Skin epidermis (tissue), 12 donors: ENCODE data around the gene COL4A2.
"Not testable (repeated sequence)": the region's sequence is repeated elsewhere in the genome, so short reads cannot be mapped to it uniquely, and the experiment has no call there.

Source experiments
- H3K27ac ChIP-seq, 21 experiments: fragments of 200-600 bp; sonication (generic) in 11 of 21; one replicate each; pipeline ENCODE4 v1.5.0; 2020; ENCODE audit warnings: mild to moderate bottlenecking in 3 of 21, inconsistent platforms in 2 of 21, moderate library complexity in 2 of 21
- H3K4me3 ChIP-seq, 7 experiments: fragments of 200-600 bp; sonication (generic) in 2 of 7; one replicate each; pipeline ENCODE4 v1.5.0; 2020; ENCODE audit warnings: inconsistent platforms in 2 of 7, mild to moderate bottlenecking in 2 of 7, moderate library complexity in 1 of 7

COL4A2 gene

GRCh38 chr13:110316196-110316595 lies 9.1 kb downstream of the COL4A2 start:
- no peak overlapping the region for H3K4me3 ChIP-seq
- H3K27ac ChIP-seq = no peak overlapping the region

DNA sequence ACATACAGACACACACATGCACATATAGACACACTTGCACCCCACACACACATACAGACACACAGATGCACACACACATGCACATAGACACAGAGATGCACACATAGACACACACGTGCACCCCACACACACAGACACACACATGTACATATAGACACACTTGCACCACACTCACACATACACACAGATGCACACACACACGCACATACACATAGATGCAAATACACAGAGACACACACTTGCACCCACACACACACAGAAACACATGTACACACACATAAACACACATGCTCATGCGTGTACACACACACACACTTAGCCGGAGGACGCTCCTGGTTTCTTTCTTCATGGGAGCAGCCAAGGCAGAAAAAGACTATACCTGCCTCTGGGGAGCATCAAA lies 10.0 kb downstream of the COL4A2 start:
- Histone ChIP-seq H3K4me3 (no peak overlapping the region), H3K27ac (no peak overlapping the region)

- Histone ChIP-seq H3K4me3 (no peak overlapping the region), H3K27ac (no peak overlapping the region)
These were observed 10.6 kb downstream of the COL4A2 start for GRCh38 chr13:110317496-110318195.

DNA sequence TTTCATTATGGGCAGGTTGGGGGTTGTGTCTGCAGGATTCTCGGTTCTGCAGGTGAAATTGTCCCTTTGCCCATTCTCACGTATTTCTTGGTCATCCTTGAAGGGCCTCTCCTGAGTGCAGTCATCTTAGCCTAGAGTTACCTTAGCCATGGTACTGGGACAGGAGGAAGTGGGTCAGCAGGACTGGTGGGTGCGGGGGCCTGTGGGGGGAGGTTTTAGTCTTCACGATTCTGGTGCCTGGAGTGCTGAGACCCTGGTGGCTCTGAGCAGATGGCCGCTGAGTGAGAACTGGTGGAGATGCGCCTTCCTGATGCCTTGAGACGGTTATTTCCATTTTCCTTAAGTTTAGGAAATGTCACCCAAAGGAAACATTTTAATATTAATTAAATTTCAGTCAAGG lies 11.8 kb downstream of the COL4A2 start:
- Histone ChIP-seq H3K27ac (peak overlapping the region in 2 of 21 experiments; percentile 50 to 72), H3K4me3 (no peak overlapping the region)

DNA sequence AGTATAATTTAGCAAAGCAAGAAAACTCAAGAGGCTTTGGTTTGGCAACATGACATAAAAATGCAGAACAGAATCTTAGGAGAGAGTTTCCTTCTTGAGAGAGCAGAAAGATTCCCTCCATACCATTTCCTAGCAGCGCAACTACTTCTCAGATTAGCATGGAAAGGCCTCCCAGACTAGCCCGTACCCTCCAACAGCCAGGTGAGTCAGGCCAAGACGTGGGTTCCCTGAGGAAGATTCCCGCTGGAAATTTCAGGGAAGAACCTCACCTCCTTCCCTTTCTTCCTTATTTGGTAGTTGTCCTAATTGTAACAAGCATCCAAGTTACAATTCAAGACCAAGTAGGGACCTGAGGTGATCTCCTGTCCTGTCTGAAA lies 12.3 kb downstream of the COL4A2 start:
- H3K27ac ChIP-seq = peak overlapping the region in 3 of 21 experiments; percentile 49 to 72 (median 50)
- no peak overlapping the region for H3K4me3 ChIP-seq

DNA sequence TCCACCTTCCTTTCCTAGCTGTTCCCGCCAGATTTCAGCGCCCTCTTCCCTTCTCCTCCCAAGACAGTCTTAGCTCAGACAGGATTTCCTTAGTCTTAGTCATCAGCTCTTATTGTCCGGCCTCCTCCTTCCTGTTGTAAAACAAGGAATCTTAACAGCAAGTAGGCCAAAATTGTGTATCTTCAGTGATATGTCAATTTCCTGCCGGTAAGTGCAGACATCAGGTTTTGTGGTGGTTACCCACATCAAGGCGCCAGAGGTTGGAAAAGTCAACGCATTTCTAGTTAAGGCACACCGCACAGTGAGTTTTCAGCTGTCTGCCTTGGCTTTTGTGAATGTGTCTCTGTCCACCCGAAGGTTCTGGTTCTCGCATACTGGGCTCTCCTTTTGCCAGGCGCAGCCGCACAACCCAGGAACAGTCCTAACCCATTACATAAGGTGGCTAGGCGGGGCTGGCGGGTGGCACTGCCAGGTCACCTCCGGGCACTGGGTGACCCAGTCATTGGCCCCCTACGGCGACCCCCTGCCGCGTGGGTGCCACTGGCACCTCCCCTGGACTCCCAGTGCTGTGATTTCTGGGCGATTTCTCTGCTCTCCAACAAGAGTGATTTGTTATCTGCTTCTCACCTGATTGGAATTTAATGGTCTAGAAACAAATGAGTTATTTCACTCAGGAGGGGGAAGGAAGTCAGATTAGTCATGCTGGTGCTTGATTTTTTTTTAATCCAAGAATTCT lies 12.9 kb downstream of the COL4A2 start:
- H3K27ac ChIP-seq = peak overlapping the region in 12 of 21 experiments; percentile 3 to 72 (median 47)
- H3K4me3 ChIP-seq = no peak overlapping the region

DNA sequence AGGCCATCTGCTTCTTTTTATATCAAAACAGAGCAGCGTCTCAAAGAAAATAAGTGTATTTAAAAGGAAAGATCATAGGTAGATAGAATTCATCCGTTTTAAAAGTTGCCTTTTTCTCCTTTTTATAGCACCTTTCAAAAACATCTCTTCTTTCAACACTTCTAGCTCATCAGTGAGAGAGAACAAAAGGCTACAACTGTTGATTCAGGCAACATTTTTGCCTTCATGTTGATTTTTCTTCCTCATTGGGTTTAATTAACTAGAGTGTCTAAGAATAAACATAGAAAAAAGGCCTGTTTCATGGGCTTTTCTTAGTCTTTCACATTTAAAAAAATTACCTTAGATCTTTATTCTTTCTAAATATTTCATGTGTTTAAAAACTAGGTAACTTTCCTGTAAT lies 13.6 kb downstream of the COL4A2 start:
- peak overlapping the region in 1 of 21 experiments; percentile 37 for H3K27ac ChIP-seq
- no peak overlapping the region for H3K4me3 ChIP-seq

GRCh38 chr13:110321573-110321972 lies 14.5 kb downstream of the COL4A2 start:
- H3K27ac ChIP-seq, H3K4me3 ChIP-seq: not testable (repeated sequence)

GRCh38 chr13:110322126-110322827 lies 15.2 kb downstream of the COL4A2 start:
- H3K4me3 ChIP-seq = no peak overlapping the region
- H3K27ac ChIP-seq = no peak overlapping the region

GRCh38 chr13:110322828-110323171 lies 15.7 kb downstream of the COL4A2 start:
- no peak overlapping the region for H3K27ac ChIP-seq
- no peak overlapping the region for H3K4me3 ChIP-seq

DNA sequence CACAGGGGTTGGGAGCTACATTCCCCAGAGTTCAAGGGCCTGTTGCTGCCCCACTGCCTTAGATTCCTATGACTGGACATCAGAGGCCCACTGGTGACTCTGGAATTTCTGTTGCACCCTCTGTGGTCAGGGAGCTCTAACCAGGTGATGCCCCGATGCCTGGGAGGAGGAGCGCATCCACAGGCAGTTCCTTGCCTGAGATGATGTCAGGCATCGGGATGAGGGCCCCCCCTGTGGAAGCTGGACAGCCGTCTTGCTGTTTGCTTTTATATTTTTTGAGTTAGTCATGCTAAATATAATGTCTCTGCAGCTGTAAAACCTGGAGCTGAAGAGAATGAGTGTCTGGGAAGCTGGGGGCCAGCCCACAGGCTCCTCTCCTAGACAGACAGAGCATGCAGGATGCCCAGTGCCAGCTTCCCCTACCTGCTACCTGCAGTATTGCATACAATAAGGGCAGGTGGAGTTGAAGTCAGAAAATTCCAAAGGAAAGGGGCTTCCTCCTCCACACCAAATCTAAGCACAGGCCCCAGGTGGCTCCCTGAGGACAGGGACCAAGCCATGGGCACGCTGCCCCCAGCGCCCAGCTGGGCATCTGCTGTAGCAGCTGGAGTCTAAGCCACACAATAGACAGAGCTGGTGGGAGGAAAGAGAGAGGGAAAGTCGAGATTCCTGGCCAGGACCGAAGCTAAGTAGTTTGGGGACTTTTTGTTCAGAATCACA lies 16.2 kb downstream of the COL4A2 start:
- no peak overlapping the region for H3K27ac ChIP-seq
- no peak overlapping the region for H3K4me3 ChIP-seq

DNA sequence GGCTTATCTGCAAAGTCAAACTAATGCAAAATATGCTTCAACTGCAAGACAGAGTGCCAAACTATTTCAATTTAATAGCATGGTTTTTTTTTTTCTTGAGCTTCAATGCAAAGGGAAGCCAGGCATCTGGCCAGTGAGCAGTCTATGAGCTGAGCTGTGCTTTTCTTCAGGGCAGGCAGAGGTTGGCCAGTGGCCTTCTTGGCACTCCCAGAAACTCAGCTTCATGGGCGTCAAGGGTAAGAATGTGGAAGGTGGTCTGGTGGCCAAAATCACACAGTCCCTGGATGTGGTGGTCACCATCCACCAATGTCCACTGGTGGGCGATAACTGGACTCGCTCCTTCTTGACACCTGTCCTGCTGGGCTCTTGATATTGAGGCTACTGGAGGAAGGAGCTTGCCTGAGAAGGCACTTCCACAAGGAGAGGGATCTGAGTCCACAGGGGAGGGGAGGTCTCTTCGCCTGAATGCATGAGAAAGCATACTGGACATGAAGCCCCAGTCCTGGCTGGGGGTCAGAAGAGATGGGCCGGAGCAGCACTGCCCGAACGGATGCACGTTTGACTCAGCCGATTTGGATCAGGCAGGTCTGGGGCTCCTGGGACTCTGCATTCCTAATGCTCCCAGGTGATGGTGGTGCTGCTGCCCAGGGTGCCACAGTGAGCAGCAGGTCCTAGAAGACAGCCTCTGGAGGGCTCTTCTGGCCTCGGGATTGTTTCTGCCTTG lies 17.1 kb downstream of the COL4A2 start:
- H3K27ac ChIP-seq = no peak overlapping the region

DNA sequence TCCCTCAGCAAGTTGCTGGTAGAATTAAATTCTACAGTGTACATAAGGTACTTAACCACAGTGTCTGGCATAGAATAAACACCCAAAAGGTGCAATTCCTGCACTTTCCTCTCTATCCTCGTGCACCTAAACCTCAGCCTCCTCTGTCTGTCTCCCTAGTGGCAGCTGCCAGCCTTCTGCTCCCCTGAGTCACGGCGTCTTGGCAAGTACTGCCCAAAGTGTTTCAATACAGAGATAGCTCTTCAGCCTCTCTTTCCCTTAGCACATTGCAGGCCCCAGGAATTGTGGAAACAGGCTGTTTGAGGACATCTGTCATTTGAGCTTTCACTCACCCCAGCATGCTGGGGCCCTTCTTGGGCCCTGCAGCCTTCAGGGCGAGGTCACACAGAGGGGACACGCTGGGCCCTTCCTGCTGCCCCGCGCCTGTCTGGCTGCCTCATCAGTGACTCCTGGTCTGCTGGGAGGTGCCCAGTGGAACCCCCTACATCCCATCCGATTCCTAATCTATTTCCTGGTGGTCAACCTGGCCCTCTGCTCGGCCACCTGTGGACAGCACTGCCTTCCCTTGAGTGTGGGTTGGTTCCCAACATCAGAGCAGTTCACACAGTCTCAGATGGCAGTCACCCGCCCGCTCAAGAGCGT lies 19.3 kb downstream of the COL4A2 start:
- no peak overlapping the region for H3K4me3 ChIP-seq
- no peak overlapping the region for H3K27ac ChIP-seq

More for the DNA sequence above, 17.1 kb downstream of the COL4A2 start:
- no peak overlapping the region for H3K4me3 ChIP-seq

DNA sequence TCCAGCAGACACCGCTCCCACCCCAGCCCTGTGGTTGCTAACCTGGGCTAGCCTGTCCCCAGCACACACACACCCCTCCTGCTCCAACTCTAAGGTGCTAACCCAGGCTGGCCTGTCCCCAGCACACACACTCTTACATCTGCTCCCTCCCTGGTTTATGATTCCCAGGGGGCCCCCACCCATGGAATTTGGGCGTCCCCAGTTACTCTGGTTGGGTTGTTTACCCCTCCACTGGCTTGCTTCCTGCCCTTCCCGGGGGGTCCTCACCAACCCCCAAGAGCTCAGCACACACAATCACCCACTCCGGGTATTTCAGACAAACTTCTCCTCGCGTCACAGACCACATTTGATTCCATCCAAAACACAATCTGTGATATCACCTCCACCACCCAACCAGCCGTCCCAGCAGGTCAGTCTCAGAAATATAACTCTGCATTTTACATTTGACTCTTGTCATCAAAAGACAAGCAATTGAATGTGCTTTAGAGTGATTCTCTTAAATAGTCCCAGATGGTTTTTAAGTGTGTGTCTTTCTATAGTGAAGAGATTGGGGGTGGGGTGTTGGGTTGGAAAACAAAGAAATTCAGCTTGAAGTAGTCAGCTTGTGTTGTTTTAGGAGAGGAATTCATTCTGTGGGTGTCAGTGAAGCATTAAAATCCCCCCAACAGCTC lies 20.1 kb downstream of the COL4A2 start:
- Histone ChIP-seq H3K4me3 (no peak overlapping the region), H3K27ac (no peak overlapping the region)

GRCh38 chr13:110328573-110328972 lies 21.5 kb downstream of the COL4A2 start:
- Histone ChIP-seq H3K4me3 (no peak overlapping the region), H3K27ac (no peak overlapping the region)

DNA sequence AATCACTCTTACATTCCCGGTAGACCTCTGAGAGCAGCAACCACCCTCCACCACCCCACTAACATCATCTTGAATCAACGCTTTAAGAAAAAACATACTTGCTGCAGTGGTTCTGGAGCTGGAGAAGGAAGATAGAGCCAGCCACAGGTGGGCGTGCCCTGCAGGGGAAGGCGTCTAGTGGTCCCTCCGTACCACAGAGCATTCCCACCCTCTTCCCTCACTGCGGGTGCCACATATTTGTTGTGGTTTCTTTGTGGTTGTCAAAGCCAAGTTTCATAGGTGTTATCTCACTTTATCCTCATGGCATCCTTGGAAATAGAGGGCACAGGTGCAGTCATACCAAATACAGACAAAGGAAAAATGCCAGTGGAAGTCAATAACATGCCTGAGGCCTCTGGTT lies 22.2 kb downstream of the COL4A2 start:
- no peak overlapping the region for H3K4me3 ChIP-seq
- H3K27ac ChIP-seq = peak overlapping the region in 1 of 21 experiments; percentile 52

GRCh38 chr13:110329798-110330461 lies 22.8 kb downstream of the COL4A2 start:
- peak overlapping the region in 4 of 21 experiments; percentile 0 to 52 (median 24) for H3K27ac ChIP-seq
- no peak overlapping the region for H3K4me3 ChIP-seq

- Histone ChIP-seq H3K4me3 (no peak overlapping the region), H3K27ac (peak overlapping the region in 4 of 21 experiments; percentile 0 to 52 (median 24))
These were observed 23.5 kb downstream of the COL4A2 start for GRCh38 chr13:110330491-110331011.
